HG03442 (cell line): ENCODE results near the gene MCF2L2.
"Not testable (repeated sequence)": the region's sequence is repeated elsewhere in the genome, so short reads cannot be mapped to it uniquely, and the experiment has no call there.

Source experiments
- ATAC-seq: cut with Tn5 transposase; IDR thresholded peaks from one replicate; pipeline ENCODE4 v1.9.1; 2021; ENCODE audit warnings: mild to moderate bottlenecking, moderate library complexity; ENCODE audit not compliant: unreplicated experiment

Gene MCF2L2

DNA sequence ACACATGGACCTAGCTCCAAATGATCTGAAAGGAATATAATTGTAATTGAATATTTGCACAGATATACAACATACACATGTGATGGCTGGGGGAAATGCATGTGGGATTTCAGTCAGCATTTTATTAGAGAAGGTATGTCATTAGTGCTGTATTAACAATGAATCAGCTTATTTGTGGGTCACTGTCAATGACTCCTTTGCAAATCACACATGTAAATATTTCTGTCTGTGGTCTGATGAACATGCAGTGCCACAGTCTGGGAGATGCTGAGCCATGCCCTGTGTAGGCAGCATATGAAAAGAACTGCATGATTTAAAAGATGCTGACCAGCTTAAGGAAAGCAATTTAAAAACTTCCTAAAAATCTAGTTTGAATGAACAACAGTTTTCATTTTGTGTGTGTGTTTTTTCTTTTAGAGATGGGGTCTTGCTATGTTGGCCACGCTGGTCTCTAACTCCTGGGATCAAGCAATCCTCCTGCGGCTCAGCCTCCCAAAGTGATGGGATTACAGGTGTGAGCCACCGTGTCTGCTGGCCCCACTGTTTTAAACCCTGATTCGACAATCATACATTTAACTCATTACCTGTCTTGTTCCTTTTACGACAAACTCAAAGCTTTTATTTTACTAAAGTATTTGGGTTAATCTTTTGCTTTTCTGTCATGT is 176.2 kb downstream of the MCF2L2 start:
- ATAC-seq, result no peak

DNA sequence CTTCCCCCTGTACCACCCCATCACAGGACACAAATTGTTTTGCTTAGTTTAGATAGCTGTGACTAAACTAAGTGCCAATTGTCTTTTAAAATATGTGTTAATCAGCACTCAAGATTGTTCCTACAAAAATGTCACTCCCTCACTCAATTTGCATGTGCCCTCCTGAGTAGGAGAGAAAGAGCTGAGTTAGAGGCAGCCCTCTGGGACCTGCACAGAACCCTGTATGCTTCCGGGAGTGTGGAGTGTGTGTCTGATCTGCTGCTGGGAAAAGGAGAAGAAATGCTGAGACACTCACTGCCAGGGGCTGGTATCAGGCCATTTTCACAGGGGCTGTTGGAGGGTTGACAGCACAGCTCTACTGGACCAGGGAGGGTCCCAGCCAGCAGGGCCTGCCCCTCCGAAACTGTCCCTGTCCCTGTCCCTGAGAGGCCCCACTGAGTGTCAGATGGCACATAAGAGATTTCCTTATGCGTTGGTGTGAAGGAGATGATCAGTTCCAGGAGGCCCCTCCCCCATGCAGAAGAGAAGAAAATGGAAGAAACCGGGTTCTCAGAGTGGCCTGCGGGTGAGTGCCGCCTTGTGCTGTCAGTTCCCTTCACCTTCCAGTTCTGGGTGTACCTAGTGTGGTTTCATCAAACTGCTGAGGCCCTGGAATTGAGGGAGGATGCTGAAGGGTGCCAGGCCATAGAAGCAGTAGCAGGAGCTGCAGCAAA is 179.3 kb downstream of the MCF2L2 start:
- ATAC-seq, result no peak

DNA sequence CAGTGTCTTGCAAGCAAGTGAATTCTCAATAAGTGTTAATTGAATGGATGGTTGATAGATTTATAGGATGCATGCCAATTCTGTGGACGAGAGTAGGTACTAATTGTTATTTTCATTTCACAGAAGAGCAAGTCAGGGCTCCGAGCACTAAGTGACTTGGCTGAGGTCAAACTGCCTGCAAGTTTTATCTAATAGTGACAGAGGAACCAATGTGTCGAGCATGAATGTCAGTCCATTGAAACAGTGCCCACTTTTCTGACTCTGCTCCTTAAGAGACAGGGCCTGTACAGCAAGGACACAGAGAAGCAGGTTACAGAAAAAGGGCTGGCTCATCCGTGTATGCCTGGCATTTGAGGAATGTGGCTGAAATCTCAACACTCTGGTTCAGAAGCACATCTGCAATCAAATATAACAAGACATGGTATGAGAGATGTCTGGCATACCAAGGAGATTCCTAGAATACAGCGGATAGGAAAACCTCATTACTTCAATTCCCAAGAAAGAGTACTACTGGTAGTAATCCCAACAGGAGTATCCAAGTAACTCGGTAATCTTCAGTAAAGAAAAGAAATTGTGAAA is 181.3 kb downstream of the MCF2L2 start:
- no peak for ATAC-seq

DNA sequence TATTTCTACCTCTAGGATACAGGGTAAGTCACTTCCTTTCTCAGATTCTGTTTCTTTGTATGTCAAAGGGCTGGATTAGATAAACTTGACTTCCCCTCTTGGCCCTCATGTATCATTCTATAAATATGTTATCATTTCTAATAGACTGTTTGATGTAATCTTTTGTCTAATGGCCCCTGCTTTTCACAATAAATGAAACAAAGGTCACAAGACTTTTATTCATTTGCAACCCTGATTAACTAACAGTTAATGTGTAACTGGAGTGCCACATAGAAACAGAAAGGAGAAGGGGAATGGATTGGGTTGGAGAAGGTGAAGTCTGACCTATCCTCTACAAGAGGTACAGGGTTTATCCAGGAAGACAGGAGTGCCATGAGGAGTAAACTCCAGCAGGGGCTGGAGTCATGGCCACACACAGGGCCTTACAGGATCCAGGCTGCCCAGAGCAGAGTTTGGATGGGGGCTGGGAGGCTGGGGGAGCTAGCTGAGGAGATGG is 183.4 kb downstream of the MCF2L2 start:
- ATAC-seq, result no peak

DNA sequence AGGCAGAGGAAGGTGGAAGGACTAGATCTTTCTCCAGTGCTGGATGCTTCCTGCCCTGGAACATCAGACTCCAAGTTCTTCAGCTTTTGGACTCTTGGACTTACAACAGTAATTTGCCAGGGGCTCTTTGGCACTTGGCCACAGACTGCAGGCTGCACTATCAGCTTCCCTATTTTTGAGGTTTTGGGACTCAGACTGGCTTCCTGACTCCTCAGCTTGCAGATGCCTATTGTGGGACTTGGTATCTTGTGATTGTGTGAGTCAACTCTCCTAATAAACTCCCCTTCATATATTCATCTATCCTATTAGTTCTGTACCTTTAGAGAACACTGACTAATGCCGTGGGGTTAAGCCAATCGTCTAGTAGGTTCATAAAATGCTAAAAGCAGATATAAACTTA is 184.2 kb downstream of the MCF2L2 start:
- no peak for ATAC-seq

DNA sequence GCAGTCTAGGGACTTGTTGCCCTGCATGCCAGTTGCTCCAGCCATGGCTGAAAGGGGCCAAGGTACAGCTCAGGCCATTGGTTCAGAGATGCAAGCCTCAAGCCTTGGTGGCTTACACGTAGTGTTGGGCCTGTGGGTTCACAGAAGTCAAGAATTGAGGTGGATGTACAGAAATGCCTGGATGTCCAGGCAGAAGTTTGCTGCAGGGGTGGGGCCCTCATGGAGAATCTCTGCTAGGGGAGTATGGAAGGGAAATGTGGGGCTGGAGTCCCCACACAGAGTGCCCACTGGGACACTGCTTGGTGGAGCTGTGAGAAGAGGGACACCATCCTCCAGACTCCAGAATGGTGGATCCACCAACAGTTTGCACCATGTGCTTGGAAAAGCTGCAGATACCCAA is 186.0 kb downstream of the MCF2L2 start:
- ATAC-seq, result no peak

DNA sequence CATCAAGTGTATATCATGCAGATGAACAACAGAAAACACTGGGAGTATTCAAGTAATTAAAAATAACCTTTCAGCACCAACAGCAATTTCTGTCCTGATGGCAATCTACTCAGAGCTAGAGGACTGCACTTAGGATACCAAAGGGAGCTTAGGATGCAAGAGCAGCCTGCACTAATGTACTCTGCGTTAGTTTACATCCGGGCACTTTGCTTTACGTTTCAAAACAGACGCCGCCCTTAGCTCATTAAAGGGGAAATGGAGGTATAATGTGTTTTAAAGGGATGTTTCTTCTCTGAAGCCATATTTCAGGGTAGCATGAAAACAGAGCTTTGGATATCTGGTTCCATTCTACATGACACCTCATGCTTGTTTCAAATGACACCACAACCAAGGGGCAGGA is 189.4 kb downstream of the MCF2L2 start:
- no peak for ATAC-seq

DNA sequence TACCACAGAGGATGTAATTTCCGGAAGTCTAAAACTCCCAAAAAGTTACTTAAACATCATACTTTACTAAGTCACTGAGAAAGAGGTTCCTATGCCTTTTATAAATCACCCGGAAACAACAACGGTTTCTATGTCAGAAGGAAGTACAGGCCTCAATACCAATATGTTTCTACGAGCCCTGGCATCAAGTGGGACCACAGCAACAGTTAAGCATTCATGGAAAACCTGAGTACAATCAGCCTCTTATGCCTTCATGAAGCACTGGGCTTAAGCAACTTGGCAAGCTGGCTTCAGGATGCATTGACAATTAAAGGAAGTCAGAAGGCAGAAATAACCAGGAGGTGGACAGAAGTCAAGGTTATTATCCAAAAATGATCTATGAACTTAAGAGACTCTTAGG is 194.5 kb downstream of the MCF2L2 start:
- no peak for ATAC-seq

DNA sequence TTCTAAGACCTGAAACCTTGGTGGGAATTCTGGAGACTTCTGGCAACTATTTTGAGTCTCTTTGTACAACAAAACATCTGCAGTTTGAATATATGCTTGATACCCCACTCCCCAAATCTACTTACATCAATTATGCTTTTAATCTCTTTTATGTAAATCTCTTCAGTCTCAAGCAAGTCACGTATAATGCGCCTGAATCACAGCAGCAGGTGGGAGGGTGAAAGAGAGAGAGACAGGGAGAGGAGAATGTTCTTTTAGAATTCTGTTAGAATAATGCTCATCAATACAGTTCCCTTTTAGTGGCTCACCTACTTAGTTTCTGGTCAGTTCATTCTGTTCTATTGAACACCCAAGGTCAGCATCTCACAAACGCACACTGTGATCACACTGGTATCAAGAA is 197.6 kb downstream of the MCF2L2 start:
- ATAC-seq, result no peak

DNA sequence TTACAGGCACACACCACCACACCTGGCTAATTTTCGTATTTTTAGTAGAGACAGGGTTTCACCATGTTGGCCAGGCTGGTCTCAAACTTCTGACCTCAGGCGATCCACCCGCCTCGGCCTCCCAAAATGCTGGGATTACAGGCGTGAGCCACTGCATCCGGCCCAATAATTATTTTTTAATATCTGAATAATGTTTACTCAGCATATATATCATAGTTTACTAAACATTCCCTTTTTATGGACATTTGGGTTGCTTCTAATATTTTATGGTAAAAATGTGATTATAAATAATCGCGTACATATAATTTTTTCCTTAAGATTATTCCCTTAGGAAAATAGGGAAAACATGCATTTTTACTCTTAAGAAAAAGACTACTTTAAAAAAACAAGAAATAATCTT is 198.2 kb downstream of the MCF2L2 start:
- not testable (repeated sequence) for ATAC-seq

DNA sequence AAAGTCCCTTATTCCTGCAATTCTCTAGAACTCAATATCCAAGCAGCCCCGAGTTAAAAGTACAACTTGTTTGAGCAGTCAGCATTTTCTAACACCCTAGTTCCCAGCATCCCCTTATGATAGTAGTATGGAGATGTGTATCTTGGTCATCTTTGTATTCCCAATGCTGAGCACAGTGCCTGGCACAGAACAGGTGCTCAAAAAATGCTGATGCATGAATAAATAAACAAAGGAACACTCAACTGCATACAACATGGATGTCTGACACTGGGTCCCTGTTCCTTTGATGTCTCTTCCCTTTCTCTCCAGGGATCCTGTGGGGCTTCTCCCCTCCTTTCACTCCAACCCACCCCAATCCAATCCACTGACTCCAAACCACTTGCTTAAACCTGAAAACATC is 199.2 kb downstream of the MCF2L2 start:
- no peak for ATAC-seq

DNA sequence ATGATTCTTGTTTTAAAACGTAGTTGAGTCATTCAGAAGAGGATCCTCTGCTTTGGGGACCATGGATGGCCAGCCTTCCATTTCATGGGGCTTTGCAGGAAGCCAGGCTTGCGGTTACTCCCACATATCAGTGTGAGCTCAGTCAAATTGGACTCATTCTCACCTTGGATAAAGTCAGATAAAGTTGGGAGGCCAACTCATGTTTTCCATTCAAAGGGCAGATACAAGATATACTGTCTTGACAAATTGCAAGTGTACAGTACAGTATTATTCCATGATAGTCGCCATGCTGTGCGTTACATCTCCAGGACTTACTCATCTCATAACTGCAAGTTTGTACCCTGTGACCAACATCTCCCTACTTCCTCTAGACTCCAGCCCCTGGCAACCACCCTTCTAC is 200.8 kb downstream of the MCF2L2 start:
- ATAC-seq, result no peak

DNA sequence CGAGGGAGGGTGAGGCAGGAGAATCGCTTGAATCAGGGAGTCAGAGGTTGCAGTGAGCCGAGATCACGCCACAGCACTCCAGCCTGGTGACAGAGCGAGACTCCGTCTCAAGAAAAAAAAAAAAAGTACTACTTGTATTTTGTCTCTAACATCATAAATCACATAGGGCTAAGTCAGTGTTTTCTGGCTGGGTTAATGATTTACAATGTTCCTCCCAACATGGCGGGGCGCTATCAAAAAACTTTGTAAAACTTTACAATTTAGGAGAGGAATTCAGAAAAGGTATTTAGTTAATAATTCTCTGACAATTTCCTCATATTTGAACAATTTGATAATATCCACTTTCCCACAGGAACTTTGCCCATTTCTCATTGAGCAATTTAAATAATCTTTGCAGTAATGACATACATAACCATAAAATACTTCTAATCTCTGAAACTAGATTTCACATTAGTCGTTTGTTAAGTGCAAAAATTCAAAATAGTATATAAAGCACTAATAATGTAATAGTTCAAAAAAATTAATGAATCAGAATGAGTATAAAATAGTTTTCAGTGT is 202.0 kb downstream of the MCF2L2 start:
- no peak for ATAC-seq

DNA sequence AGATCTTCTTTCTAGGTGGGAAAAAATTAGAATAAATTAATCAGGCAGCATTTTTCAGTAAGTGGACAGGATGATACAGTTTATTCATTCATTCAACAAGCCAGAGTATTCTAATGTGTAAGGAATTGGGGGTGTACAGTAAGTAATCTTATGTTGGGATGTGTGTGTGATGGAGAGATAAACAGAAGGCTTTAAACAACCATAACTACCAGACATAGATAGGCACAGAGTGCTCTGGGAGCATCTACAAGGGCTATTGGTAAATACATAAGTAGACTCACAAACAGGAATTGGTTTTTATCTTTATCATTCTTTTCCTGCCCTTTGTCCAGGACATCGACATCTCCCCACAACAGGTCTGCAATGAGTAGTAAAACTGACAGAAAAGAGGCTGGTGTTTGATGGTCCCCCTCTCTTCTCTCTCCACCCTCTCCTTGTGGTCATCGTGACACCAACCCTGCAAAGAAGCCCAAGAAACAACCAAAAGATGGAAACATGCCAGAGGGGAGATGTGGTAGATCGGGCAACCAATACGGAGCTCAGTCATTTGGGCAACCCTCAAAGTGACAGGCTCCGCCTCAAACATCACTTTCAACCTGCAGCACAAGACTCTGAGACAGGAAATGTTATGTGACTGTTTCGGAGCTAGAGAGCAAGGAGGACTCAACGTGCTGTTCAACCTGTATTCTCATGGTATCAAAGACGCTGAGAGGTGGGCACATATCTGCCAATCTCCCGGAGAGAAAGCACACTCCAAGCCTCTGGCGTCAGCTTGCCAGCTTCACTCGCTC is 204.0 kb downstream of the MCF2L2 start:
- ATAC-seq, result no peak

DNA sequence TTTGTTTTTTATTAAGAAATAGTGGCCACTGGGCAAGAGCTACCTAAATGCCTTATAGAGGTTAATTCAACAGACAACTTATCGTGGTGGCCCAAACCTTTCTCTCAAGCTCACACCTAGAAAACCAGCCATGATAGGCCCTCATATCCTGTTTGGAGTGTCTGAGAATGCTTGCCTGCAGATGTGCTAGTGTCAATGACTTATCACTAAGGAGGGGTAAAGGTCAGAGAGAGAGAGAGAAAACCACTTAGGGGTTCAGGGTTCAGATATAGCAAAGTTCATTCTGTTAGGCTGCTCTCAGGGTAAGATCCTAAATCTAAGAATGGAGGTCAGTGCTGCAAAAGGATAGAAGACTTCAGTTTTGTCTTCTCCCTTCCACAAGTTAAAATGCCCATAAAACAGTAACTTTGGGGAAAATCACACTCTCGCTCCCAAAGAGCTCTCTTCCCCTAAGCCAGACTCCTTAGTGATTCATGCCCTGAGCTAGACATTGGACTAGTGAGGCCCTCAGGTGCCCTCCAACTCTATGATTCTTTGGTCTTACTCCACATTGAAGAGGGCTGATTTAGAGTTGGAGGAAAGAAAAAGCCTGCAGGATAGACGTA is 205.7 kb downstream of the MCF2L2 start:
- no peak for ATAC-seq

DNA sequence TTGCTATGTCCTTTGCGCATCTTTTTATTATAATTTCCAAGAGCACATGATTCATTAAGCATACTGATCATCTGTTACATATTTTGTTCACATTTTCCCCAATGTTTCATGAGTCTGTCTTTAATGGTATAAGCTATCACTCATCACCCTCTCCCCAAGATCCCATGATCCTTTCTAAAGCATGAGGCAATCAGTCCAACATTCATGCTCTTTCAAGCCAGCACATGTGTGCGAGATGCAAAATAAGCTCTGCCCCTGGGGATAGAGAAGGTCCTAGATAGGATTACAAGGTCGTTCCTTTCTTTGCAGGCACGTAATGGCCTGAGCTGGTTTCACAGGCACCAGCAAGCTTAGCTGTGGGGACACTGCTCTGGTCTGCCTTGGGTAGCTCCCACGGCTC is 207.6 kb downstream of the MCF2L2 start:
- ATAC-seq, result no peak

DNA sequence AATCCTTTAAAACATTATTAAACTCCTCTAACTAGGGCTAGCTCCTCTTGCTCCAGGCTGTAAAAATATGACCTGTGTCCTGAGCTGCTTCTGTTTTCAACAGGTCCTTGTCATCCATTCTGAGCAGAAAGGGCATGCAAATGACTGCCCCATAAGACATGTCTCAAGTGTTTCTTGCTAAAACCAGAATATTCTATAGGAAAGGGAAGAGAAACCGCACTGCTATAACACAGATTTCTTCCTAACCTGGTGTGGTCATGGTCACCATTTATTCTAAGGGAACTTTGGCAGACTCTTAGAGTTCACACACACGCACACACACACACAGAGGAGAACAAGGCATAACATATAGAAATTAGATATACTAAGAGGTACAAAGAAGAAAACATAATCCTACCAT is 209.6 kb downstream of the MCF2L2 start:
- no peak for ATAC-seq

DNA sequence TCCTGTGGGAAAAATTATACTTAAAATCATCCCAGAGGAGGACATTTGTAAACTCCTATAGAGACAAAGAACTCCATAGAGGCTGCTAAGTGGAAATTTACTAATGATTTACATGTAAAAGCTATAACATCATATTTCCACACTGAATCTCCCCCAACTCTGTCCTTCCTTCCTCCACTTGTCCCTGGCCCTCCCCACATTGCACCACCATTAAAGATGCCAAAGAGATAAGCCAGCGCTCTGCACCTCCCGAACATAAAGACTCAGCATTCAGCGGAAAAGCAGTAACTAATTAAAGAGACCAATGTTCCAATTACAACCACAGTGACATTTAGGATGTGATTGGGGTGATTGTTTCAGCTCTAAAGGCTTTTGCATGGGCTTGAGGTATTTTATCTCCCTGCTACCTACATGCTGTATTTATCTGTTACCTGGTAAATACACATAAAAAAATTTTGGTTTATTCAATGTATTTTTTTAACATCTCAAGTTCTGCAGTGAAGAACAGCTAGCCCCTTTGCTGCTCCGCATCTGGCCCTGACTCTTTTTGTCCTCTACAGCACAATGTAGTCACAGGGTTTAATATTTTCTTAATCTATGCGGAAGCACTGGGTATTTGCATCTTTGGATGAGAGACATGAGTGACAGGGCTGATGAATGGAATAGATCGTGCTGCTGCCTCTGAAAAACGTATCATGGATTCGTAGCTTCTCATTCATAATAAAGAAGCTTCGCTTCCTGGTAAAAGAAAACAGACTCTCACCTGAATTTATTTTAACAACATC is 210.7 kb downstream of the MCF2L2 start:
- ATAC-seq, result no peak

DNA sequence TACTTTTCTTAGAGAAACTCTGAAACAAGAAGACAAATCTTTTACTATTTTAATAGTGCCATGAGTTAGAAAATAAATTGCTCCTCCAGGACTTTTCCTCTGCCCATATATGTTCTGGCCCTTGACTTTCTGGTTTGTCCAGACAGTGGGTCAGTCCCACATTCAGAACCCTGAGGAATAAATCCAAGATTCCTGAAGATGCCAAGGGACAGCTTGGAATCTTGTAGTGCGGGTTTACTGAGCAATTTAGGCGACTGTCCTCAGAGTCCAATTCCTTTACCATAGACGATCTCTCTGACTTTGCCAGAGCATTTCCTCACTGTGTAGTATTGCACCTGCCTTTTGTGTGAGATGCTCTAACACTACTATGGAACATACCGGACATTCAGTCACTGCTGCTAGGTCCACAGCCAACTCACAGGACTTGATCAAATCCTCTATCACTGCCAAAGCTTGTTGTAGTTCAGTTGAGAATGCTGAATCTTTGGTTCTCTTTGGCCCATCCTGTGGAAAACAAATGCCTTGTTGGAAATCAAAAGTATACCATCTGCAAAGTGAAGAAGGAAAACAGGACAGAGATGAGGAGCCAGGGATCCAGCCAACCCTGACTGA is 212.7 kb downstream of the MCF2L2 start:
- ATAC-seq, result no peak

DNA sequence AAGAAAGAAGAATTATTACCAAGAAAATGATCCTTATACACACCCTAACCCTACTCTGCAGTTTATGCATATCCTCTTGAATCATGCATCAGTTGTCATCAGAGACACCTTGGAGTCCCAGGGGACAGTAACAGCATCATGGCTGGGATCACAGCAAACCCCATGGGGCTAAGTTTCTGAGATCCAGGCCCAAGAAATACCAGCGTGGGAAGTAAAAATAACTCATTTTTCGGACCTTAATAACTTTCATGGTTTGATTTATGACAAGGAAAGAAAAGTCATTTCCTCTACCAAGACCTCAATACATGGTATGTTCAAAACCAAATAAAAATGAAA is 214.2 kb downstream of the MCF2L2 start:
- no peak for ATAC-seq
